ENCODE data around the gene HDAC9.

GRCh38 chr7:19023477-19023876, 527.9 kb downstream of the HDAC9 start:
- TF ChIP-seq, protein P1, sequence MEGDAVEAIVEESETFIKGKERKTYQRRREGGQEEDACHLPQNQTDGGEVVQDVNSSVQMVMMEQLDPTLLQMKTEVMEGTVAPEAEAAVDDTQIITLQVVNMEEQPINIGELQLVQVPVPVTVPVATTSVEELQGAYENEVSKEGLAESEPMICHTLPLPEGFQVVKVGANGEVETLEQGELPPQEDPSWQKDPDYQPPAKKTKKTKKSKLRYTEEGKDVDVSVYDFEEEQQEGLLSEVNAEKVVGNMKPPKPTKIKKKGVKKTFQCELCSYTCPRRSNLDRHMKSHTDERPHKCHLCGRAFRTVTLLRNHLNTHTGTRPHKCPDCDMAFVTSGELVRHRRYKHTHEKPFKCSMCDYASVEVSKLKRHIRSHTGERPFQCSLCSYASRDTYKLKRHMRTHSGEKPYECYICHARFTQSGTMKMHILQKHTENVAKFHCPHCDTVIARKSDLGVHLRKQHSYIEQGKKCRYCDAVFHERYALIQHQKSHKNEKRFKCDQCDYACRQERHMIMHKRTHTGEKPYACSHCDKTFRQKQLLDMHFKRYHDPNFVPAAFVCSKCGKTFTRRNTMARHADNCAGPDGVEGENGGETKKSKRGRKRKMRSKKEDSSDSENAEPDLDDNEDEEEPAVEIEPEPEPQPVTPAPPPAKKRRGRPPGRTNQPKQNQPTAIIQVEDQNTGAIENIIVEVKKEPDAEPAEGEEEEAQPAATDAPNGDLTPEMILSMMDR (IDR thresholded peaks at IDR 0.05) = no peak
- no peak for TF ChIP-seq ZFX (IDR thresholded peaks at IDR 0.05; ENCODE audit: borderline replicate concordance)

Data from 22Rv1 (cell line).